Measurements from ENCODE around the gene CD276. TPM values are rescaled to one million over a fixed set of nuclear protein-coding genes. Genes with fewer than 3 reads are reported as not detected.

CD276 gene
- total and polyA plus RNA-seq, 2 experiments from 2014 or later = 106 to 222 TPM

DNA sequence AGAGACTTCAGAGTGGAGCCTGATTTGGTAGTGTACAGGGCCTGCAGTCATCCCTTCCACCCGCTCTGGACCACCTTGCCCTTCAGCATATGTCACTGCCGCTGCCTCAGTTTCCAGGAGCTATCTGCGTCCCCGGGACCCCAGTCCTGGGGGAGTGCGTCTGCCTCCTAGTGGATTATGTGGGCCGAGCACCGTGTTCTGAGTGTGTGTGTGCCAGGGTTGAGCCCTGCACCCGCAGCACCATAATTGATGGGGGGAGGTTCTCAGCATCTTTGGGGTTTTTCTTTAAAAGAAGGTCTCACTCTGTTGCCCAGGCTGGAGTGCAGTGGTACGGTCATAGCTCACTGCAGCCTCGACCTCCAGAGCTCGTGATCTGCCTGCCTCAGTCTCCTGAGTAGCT is 33.6 kb downstream of the CD276 start:
- Histone ChIP-seq H3K4me1 (ENCODE audit: insufficient read depth) (no peaks in the 10 kb centered on the region), H4K20me1 (ENCODE audit: insufficient read depth, poor library complexity, severe bottlenecking) (no peaks in the 10 kb centered on the region), H3K4me3 (no peak overlapping the region), H3K36me3 (replicated peaks; ENCODE audit: insufficient read depth, low read depth) (no peaks in the 10 kb centered on the region), H2AFZ (no peak overlapping the region), H3K79me2 (no peaks in the 10 kb centered on the region), H3K9me3 (ENCODE audit: low read depth) (no peaks in the 10 kb centered on the region), H3K9me2 (replicated peaks; ENCODE audit: insufficient read depth) (no peaks in the 10 kb centered on the region), H3K27me3 (no peaks in the 10 kb centered on the region), H3K4me2 (no peak overlapping the region), H3K27ac (no peak overlapping the region)
- no peak for DNase-seq (ENCODE audit: low spot score)
- 69% methylated on average over 11 of the region's 11 CpGs for WGBS (ENCODE audit: low lambda C conversion rate, missing lambda C conversion rate)
- TF ChIP-seq, protein P1, sequence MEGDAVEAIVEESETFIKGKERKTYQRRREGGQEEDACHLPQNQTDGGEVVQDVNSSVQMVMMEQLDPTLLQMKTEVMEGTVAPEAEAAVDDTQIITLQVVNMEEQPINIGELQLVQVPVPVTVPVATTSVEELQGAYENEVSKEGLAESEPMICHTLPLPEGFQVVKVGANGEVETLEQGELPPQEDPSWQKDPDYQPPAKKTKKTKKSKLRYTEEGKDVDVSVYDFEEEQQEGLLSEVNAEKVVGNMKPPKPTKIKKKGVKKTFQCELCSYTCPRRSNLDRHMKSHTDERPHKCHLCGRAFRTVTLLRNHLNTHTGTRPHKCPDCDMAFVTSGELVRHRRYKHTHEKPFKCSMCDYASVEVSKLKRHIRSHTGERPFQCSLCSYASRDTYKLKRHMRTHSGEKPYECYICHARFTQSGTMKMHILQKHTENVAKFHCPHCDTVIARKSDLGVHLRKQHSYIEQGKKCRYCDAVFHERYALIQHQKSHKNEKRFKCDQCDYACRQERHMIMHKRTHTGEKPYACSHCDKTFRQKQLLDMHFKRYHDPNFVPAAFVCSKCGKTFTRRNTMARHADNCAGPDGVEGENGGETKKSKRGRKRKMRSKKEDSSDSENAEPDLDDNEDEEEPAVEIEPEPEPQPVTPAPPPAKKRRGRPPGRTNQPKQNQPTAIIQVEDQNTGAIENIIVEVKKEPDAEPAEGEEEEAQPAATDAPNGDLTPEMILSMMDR (IDR thresholded peaks at IDR 0.05; ENCODE audit: poor library complexity) = no peak
- TF ChIP-seq EZH2 (IDR thresholded peaks at IDR 0.05; ENCODE audit: borderline replicate concordance) = no peak
- TF ChIP-seq EZH2phosphoT487 (IDR thresholded peaks at IDR 0.05; ENCODE audit: low read depth, severe bottlenecking, unreplicated experiment) = no peak

DNA sequence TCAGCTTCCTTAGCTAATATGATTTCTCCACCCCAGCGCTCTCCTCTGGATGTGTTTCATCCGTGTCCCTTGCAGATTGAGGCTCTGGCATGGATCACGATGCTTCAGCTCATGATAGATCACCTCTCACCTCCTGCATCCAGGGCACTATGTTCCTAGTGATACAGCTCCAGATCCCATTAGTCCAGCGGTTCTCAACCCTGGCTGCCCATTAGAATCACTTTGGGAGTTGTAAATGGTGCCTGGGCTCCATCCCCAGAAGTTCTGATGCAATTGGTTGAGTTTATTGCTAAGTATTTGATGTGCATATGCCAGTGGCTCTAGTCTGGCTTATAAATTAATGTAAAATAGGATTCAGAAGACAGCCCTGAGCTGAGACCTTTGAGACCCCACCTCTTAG is 34.5 kb downstream of the CD276 start:
- H3K9me2 ChIP-seq (replicated peaks; ENCODE audit: insufficient read depth) = no peaks in the 10 kb centered on the region

DNA sequence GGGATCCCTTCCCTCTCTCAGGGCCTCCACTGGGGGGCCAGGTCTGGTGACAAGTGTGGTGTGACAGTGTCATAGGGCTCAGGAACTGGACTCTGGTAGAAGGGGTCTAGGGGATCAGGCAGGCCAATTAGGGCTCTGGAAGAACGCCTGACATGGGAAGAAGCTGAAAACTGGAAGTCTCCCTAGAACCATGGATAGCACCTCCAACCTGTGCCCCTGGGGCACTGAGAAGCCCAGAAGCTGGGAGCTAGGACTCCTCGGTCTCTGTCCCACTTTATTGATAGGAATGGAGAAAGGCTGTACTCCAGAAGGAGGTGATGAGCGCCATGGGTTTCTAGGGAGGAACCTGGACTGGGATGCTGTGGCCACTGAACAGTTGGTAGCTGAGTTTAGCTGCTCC is 38.2 kb downstream of the CD276 start:
- Histone ChIP-seq H3K9me3 (ENCODE audit: low read depth) (no peaks in the 10 kb centered on the region), H3K4me1 (ENCODE audit: insufficient read depth) (no peaks in the 10 kb centered on the region), H3K4me2 (no peak overlapping the region), H4K20me1 (ENCODE audit: insufficient read depth, poor library complexity, severe bottlenecking) (no peaks in the 10 kb centered on the region), H3K36me3 (replicated peaks; ENCODE audit: insufficient read depth, low read depth) (no peaks in the 10 kb centered on the region), H3K4me3 (no peak overlapping the region), H3K27ac (no peak overlapping the region), H3K9me2 (replicated peaks; ENCODE audit: insufficient read depth) (no peaks in the 10 kb centered on the region), H3K27me3 (no peaks in the 10 kb centered on the region), H2AFZ (no peak overlapping the region), H3K79me2 (no peaks in the 10 kb centered on the region)
- TF ChIP-seq EZH2 (IDR thresholded peaks at IDR 0.05; ENCODE audit: borderline replicate concordance) (no peak), EZH2phosphoT487 (IDR thresholded peaks at IDR 0.05; ENCODE audit: low read depth, severe bottlenecking, unreplicated experiment) (no peak)
- TF ChIP-seq, protein P1 (IDR thresholded peaks at IDR 0.05; ENCODE audit: poor library complexity) = no peak
- WGBS (ENCODE audit: low lambda C conversion rate, missing lambda C conversion rate) = 97% methylated on average over 3 of the region's 3 CpGs
- no peak for DNase-seq (ENCODE audit: low spot score)

More for the DNA sequence above, 34.5 kb downstream of the CD276 start:
- TF ChIP-seq EZH2phosphoT487 (IDR thresholded peaks at IDR 0.05; ENCODE audit: low read depth, severe bottlenecking, unreplicated experiment) = no peak
- Histone ChIP-seq H3K27me3 (no peaks in the 10 kb centered on the region), H2AFZ (no peak overlapping the region), H3K9me3 (ENCODE audit: low read depth) (no peaks in the 10 kb centered on the region), H3K36me3 (replicated peaks; ENCODE audit: insufficient read depth, low read depth) (no peaks in the 10 kb centered on the region), H4K20me1 (ENCODE audit: insufficient read depth, poor library complexity, severe bottlenecking) (no peaks in the 10 kb centered on the region), H3K4me2 (no peak overlapping the region), H3K4me1 (ENCODE audit: insufficient read depth) (no peaks in the 10 kb centered on the region), H3K4me3 (no peak overlapping the region), H3K27ac (no peak overlapping the region), H3K79me2 (no peaks in the 10 kb centered on the region)
- no peak for DNase-seq (ENCODE audit: low spot score)
- 78% methylated on average over 4 of the region's 4 CpGs for WGBS (ENCODE audit: low lambda C conversion rate, missing lambda C conversion rate)

DNA sequence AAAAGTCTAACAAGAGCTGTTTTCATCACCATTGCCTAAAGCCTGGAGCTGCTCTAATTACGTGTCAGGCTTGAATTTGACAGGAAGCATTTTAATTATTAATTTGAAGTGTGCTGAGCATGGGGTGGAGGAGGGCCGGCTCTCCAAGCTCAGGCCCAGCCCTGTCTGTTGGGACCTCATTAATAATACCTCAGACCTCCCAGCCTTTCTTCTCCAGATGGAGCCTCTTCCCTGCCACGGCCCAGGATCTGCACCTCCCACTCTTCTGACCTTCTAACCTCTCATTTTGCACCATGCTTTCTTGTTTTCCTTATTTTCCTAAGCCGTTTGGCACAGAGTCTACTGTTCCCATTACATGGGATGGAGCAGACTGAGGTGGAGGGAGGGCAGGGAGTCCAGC is 39.0 kb downstream of the CD276 start:
- Histone ChIP-seq H3K27ac (no peak overlapping the region), H3K27me3 (no peaks in the 10 kb centered on the region), H3K4me2 (no peak overlapping the region), H3K9me2 (replicated peaks; ENCODE audit: insufficient read depth) (no peaks in the 10 kb centered on the region), H3K79me2 (no peaks in the 10 kb centered on the region), H4K20me1 (ENCODE audit: insufficient read depth, poor library complexity, severe bottlenecking) (no peaks in the 10 kb centered on the region), H3K4me1 (ENCODE audit: insufficient read depth) (no peaks in the 10 kb centered on the region), H3K36me3 (replicated peaks; ENCODE audit: insufficient read depth, low read depth) (no peaks in the 10 kb centered on the region), H3K9me3 (ENCODE audit: low read depth) (no peaks in the 10 kb centered on the region), H3K4me3 (no peak overlapping the region), H2AFZ (no peak overlapping the region)
- no peak for DNase-seq (ENCODE audit: low spot score)
- TF ChIP-seq EZH2 (IDR thresholded peaks at IDR 0.05; ENCODE audit: borderline replicate concordance) = no peak
- TF ChIP-seq, protein P1 (IDR thresholded peaks at IDR 0.05; ENCODE audit: poor library complexity) = no peak
- TF ChIP-seq EZH2phosphoT487 (IDR thresholded peaks at IDR 0.05; ENCODE audit: low read depth, severe bottlenecking, unreplicated experiment) = no peak
- WGBS (ENCODE audit: low lambda C conversion rate, missing lambda C conversion rate) = 58% methylated on average over 4 of the region's 4 CpGs
